Omental fat pad (tissue), 4 donors: Measurements from ENCODE around the gene GTSE1. TPM values are rescaled to one million over a fixed set of nuclear protein-coding genes. Genes with fewer than 3 reads are reported as not detected.
"Not testable (repeated sequence)": the region's sequence is repeated elsewhere in the genome, so short reads cannot be mapped to it uniquely, and the experiment has no call there.

Experiments
- ATAC-seq: fragments of 150-250 bp; one replicate; pipeline ENCODE4 v1.9.1; 2016; ENCODE audit warnings: mild to moderate bottlenecking, moderate library complexity; ENCODE audit not compliant: low FRiP score
- DNase-seq: peaks from one replicate; pipeline ENCODE4 v3.0.0-alpha.2; 2019; ENCODE audit warnings: low spot score
- total RNA-seq, 4 donors: library from RNA; depleted of rRNA; stranded (reverse); fragments of >200 nt; gene quantifications; one replicate each; pipeline ENCODE4 v1.1.0, GENCODE V29; 2016
- TF ChIP-seq, protein P1 (sequence below), 3 donors: fragments of 450-650 bp; IDR thresholded peaks; one replicate each; pipeline ENCODE4 v1.5.1; 2016 to 2017; ENCODE audit warnings: antibody characterized with exemption in 3 of 3, mild to moderate bottlenecking in 3 of 3, moderate library complexity in 2 of 3

The GTSE1 gene
- total RNA-seq, 4 donors from 2014 or later, result 1.1 to 2.5 (median 1.3) TPM; not detected in 1

DNA sequence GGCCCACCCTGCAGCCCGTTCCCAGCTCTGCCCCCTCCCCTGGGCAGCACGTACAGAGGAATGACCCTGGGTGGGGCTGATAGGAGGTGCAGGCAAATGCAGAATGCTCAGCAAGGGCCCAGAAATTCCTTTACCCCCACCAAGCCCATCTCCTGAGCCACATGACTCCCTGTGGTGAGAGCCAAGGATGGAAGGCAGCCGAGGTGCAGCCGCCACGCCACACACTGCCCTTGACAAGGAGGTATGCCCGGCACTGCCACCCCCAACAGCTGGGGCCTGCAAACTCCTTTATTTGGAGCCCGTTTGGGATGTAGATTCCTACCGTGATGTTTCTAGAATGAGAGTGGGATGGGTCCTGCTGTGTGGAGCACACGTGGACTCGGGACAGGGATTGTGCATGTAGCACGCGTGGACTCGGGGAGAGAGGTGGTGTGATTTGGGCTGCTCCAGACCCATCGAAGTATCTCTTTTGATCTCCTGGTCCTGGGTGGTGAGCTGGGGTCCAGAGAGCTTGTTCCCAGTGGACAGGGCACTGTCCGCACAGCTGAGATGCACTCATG, 12.9 kb downstream of the GTSE1 start:
- no peak for DNase-seq
- TF ChIP-seq, protein P1, sequence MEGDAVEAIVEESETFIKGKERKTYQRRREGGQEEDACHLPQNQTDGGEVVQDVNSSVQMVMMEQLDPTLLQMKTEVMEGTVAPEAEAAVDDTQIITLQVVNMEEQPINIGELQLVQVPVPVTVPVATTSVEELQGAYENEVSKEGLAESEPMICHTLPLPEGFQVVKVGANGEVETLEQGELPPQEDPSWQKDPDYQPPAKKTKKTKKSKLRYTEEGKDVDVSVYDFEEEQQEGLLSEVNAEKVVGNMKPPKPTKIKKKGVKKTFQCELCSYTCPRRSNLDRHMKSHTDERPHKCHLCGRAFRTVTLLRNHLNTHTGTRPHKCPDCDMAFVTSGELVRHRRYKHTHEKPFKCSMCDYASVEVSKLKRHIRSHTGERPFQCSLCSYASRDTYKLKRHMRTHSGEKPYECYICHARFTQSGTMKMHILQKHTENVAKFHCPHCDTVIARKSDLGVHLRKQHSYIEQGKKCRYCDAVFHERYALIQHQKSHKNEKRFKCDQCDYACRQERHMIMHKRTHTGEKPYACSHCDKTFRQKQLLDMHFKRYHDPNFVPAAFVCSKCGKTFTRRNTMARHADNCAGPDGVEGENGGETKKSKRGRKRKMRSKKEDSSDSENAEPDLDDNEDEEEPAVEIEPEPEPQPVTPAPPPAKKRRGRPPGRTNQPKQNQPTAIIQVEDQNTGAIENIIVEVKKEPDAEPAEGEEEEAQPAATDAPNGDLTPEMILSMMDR (IDR thresholded peaks at IDR 0.05), result no peak
- no peak for ATAC-seq

DNA sequence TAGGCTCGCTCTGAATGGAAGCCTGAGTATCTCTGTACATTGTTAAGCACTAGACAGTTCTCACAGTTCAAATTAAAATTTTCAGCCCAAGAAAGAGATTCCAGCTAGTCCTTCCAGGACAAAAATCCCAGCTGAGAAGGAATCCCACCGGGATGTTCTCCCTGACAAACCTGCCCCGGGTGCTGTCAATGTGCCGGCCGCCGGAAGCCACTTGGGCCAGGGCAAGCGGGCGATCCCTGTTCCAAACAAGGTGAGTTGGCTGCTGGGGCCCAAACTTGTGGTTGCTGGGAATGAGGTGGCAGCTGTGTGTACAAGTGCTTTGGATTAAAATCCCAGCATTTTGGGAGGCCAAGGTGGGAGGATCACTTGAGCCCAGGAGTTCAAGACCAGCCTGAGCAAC, 15.4 kb downstream of the GTSE1 start:
- ATAC-seq (no peak), DNase-seq (no peak)
- TF ChIP-seq, protein P1 (IDR thresholded peaks at IDR 0.05), result no peak

DNA sequence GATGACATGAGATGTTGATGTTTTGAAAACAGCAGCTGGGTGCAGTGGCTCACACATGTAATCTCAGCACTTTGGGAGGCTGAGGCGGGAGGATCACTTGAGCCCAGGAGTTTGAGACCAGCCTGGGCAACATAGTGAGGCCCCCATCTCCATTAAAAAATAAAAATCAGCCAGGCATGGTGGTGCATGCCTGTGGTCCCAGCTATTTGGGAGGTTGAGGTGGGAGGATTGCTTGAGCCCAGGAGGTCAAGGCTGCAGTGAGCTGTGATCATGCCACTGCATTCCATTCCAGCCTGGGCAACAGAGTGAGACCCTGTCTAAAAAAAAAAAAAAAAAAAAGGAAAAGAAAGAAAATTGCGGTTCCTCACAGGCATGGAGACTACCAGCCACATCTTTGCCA, 16.2 kb downstream of the GTSE1 start:
- not testable (repeated sequence) for ATAC-seq, DNase-seq

DNA sequence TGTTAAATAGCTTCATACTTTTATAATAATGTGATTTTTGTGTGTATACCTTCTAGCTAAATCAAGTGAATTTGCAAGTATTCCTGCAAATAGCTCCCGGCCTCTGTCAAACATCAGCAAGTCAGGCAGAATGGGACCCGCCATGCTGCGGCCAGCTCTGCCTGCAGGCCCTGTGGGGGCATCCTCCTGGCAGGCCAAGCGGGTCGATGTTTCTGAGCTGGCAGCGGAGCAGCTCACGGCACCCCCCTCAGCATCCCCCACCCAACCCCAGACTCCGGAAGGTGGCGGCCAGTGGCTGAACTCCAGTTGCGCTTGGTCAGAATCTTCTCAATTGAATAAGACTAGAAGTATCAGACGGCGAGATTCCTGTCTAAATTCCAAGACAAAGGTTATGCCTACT, 19.3 kb downstream of the GTSE1 start:
- TF ChIP-seq, protein P1 (IDR thresholded peaks at IDR 0.05), result no peak
- no peak for DNase-seq
- no peak for ATAC-seq

DNA sequence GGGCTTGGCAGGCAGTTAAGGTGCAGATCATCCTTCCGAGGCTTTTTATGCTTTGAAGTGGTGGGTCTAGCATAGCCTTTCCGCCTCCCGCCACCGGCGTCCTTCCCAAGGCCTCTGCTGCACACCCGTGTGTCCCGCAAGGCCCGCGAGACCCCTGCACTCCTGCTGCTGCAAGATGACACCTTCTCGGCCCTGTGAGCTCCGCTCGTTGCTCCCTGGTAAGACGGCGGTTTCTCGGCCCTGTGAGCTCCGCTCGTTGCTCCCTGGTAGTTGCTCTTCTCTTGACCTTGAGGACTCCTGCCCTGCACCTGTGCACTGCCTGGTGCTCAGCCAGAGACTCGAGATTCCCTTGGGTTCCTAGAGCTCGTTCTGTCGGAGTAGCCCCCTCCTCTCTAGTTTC, 21.0 kb downstream of the GTSE1 start:
- DNase-seq, result no peak
- TF ChIP-seq, protein P1 (IDR thresholded peaks at IDR 0.05), result no peak
- no peak for ATAC-seq

DNA sequence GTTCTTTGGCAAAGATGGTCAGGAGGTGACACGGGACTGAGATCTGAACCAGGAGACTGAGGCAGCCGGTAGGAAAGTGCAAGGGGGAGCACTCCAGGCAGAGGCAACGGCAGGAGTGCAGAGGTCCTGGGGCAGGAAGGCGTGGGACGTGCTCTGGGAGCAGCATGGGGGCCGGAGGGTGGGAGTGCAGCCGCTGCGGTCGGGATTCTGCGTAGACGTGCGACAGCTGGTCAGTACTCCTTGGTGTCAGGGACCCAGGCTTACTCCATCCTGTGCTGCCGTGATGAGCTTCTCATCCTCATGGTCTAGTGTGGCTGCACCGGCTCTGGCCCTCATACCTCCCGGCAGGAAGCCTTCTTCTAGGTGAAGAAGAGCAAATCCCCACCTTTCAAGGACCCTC, 21.9 kb downstream of the GTSE1 start:
- TF ChIP-seq, protein P1 (IDR thresholded peaks at IDR 0.05), result no peak
- ATAC-seq (no peak), DNase-seq (no peak)

DNA sequence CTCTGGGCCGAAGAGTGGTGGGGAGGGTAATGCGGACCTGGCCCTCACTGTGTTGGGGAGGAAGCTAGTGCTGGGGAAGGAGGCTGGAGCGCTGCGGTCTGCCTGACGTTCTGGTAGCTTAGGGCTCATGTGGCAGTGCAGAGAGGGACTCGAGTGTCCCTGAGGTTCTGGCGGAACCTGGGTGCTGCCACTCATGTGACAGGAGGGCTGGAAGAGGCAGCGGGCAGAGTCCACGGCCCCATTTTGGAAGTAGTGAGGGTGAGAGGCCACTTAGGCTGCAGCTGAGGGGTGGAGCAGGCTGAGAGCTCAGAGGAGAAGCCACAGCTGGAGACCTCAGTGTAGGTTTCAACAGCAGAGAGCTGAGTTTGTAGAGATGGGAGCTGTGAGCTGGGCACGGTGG, 22.6 kb downstream of the GTSE1 start:
- ATAC-seq (no peak), DNase-seq (no peak)
- TF ChIP-seq, protein P1 (IDR thresholded peaks at IDR 0.05), result no peak
